ENCODE results near the gene TBL3. TPM values are rescaled to one million over a fixed set of nuclear protein-coding genes. Genes with fewer than 3 reads are reported as not detected.

TBL3 gene
- total and polyA plus RNA-seq, 2 of the 8 experiments (the other 6 are each of a cell fraction or from before 2014, with no cell fraction given): 65.8 to 137 TPM

DNA sequence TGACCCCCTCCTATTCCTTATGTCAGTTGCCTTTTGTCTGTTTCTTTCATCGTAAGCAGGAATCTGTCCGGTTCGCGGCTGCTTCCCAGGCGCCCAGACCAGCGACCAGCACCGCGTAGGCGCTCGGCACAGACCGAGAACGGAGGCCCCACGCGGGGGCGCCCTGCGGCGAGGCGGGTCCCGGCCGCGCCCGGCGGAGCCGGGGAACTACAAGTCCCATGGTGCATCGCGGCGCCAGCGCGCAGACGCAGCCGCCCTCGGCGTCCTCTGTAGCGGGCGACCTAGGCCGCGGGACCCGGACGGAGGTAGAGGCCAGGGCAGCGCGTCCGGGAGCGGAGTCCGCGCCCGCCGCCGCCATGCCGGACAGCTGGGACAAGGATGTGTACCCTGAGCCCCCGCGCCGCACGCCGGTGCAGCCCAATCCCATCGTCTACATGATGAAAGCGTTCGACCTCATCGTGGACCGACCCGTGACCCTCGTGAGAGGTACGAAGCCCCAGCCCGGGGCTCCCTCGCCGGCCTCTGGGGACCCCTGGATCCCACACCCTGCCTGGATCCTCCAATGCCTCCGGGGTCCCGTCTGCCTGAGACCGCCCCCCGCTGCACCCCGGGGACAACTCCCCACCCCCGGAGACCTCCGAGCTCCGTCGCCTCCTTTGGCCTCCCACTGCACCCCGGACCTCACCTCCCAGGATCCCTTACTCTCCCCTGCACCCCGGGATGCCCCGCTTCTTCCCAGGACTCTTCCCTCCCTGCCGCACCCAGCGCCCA lies 12.4 kb upstream of the TBL3 start, which contains the start of gene NDUFB10 (continued):
- TF ChIP-seq MAX (IDR thresholded peaks at IDR 0.05): peak; percentile 58
- TF ChIP-seq POLR2A (IDR thresholded peaks at IDR 0.05; ENCODE audit: control extremely low read depth in 1 of 2, low read depth in 2 of 2, low read length in 2 of 2): peak in 1 of 2 experiments; percentile 91; a peak in 2 of 3 replicates
- peak; percentile 50; the same call in 1 of the 2 replicates for TF ChIP-seq GABPA (IDR thresholded peaks at IDR 0.05; ENCODE audit: borderline replicate concordance, insufficient read depth, low read length)
- no peak for TF ChIP-seq RAD21 (IDR thresholded peaks at IDR 0.05 in 1 of 2, conservative IDR thresholded peaks at IDR 0.05 in 1 of 2; ENCODE audit: low read depth in 2 of 2, low read length in 2 of 2)
- TF ChIP-seq NRF1 (IDR thresholded peaks at IDR 0.05; ENCODE audit: low read depth, low read length): peak; percentile 65
- TF ChIP-seq EGR1 (IDR thresholded peaks at IDR 0.05; ENCODE audit: borderline replicate concordance, low read depth, low read length): 0 out of 2 replicates have a peak, but pooled peaks have one; percentile 18
- peak; percentile 74 for TF ChIP-seq SIX5 (IDR thresholded peaks at IDR 0.05; ENCODE audit: low read depth, low read length)
- TF ChIP-seq RBBP5 (IDR thresholded peaks at IDR 0.05; ENCODE audit: borderline replicate concordance, low read depth, low read length): 0 out of 2 replicates have a peak, but pooled peaks have one; percentile 37
- TF ChIP-seq TBP (IDR thresholded peaks at IDR 0.05; ENCODE audit: low read depth, low read length): peak; percentile 72; the same call in 1 of the 2 replicates
- TF ChIP-seq TAF7 (optimal IDR thresholded peaks at IDR 0.05; ENCODE audit: borderline replicate concordance, low read depth, low read length): peak; percentile 60
- TF ChIP-seq SP2 (IDR thresholded peaks at IDR 0.05; ENCODE audit: low read length): no peak
- no peak for TF ChIP-seq SP4 (IDR thresholded peaks at IDR 0.05; ENCODE audit: low read length)
- TF ChIP-seq SUZ12 (IDR thresholded peaks at IDR 0.05; ENCODE audit: low read length): no peak
- TF ChIP-seq JUND (IDR thresholded peaks at IDR 0.05; ENCODE audit: low read length): no peak
- no peak for TF ChIP-seq TEAD4 (IDR thresholded peaks at IDR 0.05; ENCODE audit: low read depth, low read length)
- peak; percentile 80 for TF ChIP-seq KDM4A (IDR thresholded peaks at IDR 0.05; ENCODE audit: low read depth, low read length, severe bottlenecking)
- peak; percentile 68 for TF ChIP-seq ASH2L (IDR thresholded peaks at IDR 0.05; ENCODE audit: low read length)

All from H1 (cell line).